HL-60 (cell line): ENCODE data around the gene CIART.

Experiments
- DNase-seq, 2 experiments: peaks; one replicate each; pipeline ENCODE4 v3.0.0-alpha.2; 2010 to 2020; ENCODE audit warnings: low read depth in 1 of 2, low spot score in 1 of 2
- H3K27ac ChIP-seq: fragments of 250-450 bp; sonication (Bioruptor Pico); replicated peaks from 2 replicates; pipeline ENCODE4 v1.5.1; 2020; ENCODE audit warnings: mild to moderate bottlenecking, moderate library complexity
- H3K27me3 ChIP-seq: fragments of 250-450 bp; sonication (Bioruptor Pico); 2 replicates; pipeline ENCODE4 v1.5.1; 2021; ENCODE audit warnings: mild to moderate bottlenecking, moderate library complexity; ENCODE audit not compliant: insufficient read depth, poor library complexity, severe bottlenecking
- H3K4me3 ChIP-seq: replicated peaks from 2 replicates; pipeline ENCODE4 v1.5.1; 2011; ENCODE audit warnings: mild to moderate bottlenecking, control low read depth, low read length; ENCODE audit not compliant: insufficient read depth
- GABPA ChIP-seq: IDR thresholded peaks from 2 replicates; pipeline ENCODE4 v1.6.1; 2012; ENCODE audit warnings: low read depth
- POLR2AphosphoS5 ChIP-seq: IDR thresholded peaks from 2 replicates; pipeline ENCODE4 v1.6.1; 2012; ENCODE audit warnings: low read depth
- SPI1 ChIP-seq: IDR thresholded peaks from 2 replicates; pipeline ENCODE4 v1.6.1; 2012; ENCODE audit warnings: low read depth, mild to moderate bottlenecking, borderline replicate concordance
- TF ChIP-seq, protein P1 (sequence below): IDR thresholded peaks from 2 replicates; pipeline ENCODE4 v1.6.1; 2012; ENCODE audit warnings: low read depth; ENCODE audit not compliant: insufficient replicate concordance
- TF ChIP-seq, protein P2 (sequence below): IDR thresholded peaks from one replicate; pipeline ENCODE4 v1.5.1; 2011; ENCODE audit warnings: low read length, control low read depth, inconsistent platforms; ENCODE audit not compliant: insufficient read depth

The CIART gene

DNA sequence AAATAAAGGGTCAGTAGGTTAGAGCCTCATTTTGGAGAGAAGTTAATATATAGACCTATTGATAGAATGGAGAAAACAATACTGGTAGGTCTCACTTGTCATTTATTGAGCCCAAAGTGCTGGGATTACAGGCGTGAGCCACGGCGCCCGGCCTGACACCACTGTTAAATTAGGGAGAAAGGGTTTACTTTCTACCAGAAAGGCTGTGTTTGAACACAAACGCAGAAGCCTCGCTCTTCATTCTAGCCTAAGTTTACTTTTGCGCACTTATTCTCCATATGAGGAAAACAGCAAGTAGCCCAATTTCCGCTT lies 38.3 kb downstream of the CIART start:
- no peak for DNase-seq
- H3K4me3 ChIP-seq, result peak overlapping the region; percentile 88
- TF ChIP-seq GABPA, result no peak
- TF ChIP-seq, protein P1, sequence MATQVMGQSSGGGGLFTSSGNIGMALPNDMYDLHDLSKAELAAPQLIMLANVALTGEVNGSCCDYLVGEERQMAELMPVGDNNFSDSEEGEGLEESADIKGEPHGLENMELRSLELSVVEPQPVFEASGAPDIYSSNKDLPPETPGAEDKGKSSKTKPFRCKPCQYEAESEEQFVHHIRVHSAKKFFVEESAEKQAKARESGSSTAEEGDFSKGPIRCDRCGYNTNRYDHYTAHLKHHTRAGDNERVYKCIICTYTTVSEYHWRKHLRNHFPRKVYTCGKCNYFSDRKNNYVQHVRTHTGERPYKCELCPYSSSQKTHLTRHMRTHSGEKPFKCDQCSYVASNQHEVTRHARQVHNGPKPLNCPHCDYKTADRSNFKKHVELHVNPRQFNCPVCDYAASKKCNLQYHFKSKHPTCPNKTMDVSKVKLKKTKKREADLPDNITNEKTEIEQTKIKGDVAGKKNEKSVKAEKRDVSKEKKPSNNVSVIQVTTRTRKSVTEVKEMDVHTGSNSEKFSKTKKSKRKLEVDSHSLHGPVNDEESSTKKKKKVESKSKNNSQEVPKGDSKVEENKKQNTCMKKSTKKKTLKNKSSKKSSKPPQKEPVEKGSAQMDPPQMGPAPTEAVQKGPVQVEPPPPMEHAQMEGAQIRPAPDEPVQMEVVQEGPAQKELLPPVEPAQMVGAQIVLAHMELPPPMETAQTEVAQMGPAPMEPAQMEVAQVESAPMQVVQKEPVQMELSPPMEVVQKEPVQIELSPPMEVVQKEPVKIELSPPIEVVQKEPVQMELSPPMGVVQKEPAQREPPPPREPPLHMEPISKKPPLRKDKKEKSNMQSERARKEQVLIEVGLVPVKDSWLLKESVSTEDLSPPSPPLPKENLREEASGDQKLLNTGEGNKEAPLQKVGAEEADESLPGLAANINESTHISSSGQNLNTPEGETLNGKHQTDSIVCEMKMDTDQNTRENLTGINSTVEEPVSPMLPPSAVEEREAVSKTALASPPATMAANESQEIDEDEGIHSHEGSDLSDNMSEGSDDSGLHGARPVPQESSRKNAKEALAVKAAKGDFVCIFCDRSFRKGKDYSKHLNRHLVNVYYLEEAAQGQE, result no peak
- TF ChIP-seq POLR2AphosphoS5, result no peak
- TF ChIP-seq, protein P2, sequence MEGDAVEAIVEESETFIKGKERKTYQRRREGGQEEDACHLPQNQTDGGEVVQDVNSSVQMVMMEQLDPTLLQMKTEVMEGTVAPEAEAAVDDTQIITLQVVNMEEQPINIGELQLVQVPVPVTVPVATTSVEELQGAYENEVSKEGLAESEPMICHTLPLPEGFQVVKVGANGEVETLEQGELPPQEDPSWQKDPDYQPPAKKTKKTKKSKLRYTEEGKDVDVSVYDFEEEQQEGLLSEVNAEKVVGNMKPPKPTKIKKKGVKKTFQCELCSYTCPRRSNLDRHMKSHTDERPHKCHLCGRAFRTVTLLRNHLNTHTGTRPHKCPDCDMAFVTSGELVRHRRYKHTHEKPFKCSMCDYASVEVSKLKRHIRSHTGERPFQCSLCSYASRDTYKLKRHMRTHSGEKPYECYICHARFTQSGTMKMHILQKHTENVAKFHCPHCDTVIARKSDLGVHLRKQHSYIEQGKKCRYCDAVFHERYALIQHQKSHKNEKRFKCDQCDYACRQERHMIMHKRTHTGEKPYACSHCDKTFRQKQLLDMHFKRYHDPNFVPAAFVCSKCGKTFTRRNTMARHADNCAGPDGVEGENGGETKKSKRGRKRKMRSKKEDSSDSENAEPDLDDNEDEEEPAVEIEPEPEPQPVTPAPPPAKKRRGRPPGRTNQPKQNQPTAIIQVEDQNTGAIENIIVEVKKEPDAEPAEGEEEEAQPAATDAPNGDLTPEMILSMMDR, result no peak
- no peak for TF ChIP-seq SPI1

DNA sequence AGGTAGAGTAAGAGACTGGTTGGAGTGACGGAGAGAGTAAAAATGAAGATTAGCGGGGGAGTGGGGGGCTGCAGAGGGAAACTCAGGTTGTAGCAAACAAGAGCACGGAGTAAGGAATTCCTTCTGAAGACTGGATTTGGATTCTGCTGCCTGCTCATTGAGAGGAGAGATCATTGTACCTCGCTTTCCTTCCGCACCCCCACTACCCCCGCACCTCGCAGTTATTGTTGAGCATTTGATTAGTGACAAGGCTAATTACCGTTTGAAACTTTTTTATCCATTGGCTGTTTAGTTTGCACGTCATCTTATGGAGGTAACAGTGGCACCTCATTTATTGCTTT lies 39.4 kb downstream of the CIART start:
- no peaks in the 10 kb centered on the region for H3K27me3 ChIP-seq
- TF ChIP-seq SPI1, result no peak
- TF ChIP-seq, protein P2, result no peak
- no peak for TF ChIP-seq POLR2AphosphoS5
- no peak for TF ChIP-seq GABPA
- TF ChIP-seq, protein P1, result no peak
- H3K27ac ChIP-seq, result peak overlapping the region; percentile 79
- DNase-seq, result peak; percentile 2 to 31
- peak overlapping the region; percentile 88 for H3K4me3 ChIP-seq

More for the DNA sequence above, 38.3 kb downstream of the CIART start:
- H3K27me3 ChIP-seq, result no peaks in the 10 kb centered on the region
- peak overlapping the region; percentile 79 for H3K27ac ChIP-seq

DNA sequence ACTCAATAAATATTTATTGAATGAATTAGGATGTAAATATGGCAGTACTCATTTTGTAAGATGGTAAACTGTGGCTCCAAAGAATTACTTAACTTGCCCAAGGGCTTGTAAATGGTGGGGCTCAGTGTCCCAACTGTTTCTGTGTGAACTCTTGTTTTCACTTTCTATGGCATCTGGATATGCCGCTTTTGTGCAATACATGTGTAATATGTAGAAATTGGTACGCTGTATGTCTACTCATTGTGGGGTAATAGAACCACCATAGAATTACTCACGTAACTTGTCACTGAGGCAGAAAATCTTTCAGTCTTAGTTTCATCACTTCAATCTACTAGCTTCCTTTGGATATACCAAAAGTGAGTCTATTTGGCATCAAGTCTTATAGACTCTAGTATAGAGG lies 40.0 kb downstream of the CIART start:
- peak overlapping the region; percentile 88 for H3K4me3 ChIP-seq
- H3K27me3 ChIP-seq, result no peaks in the 10 kb centered on the region
- DNase-seq, result peak; percentile 70 to 85
- H3K27ac ChIP-seq, result peak overlapping the region; percentile 79
- no peak for TF ChIP-seq SPI1
- TF ChIP-seq GABPA, result no peak
- TF ChIP-seq, protein P1, result no peak
- TF ChIP-seq, protein P2, result no peak
- TF ChIP-seq POLR2AphosphoS5, result no peak
